Measurements from ENCODE around the gene GNB2. TPM values are rescaled to one million over a fixed set of nuclear protein-coding genes. Genes with fewer than 3 reads are reported as not detected.

Gene GNB2
- total and polyA plus RNA-seq, 2 of the 8 experiments (the other 6 are each of a cell fraction or from before 2014, with no cell fraction given), result 157 to 260 TPM

GRCh38 chr7:100667331-100668068, 6.0 kb upstream of the GNB2 start:
- FAIRE-seq (no peak), DNase-seq (ENCODE audit: low read depth in 1 of 2, low spot score in 2 of 2) (no peak)
- Histone ChIP-seq H3K79me1 (ENCODE audit: low read depth, low read length) (no peaks in the 10 kb centered on the region), H3K79me2 (ENCODE audit: control insufficient read depth in 1 of 2, insufficient read depth in 2 of 2, low read length in 2 of 2) (no peaks in the 10 kb centered on the region), H4K20me1 (replicated peaks in 1 of 2; ENCODE audit: control insufficient read depth in 1 of 2, insufficient read depth in 2 of 2, low read length in 2 of 2) (no peaks in the 10 kb centered on the region), H3K9ac (replicated peaks in 1 of 4; ENCODE audit: extremely low read depth in 1 of 4, low read depth in 3 of 4, low read length in 3 of 4) (no peak overlapping the region), H2BK20ac (ENCODE audit: low read length) (no peak overlapping the region), H2BK120ac (replicated peaks; ENCODE audit: low read depth, low read length) (no peak overlapping the region), H3K4ac (replicated peaks; ENCODE audit: insufficient read length, low read depth, low read length) (no peak overlapping the region), H4K91ac (replicated peaks; ENCODE audit: insufficient read length, low read length) (no peak overlapping the region), H3K4me3 (ENCODE audit: extremely low read depth in 1 of 4, insufficient read depth in 2 of 4, low read depth in 3 of 4, low read length in 4 of 4) (no peak overlapping the region), H3K14ac (ENCODE audit: insufficient read length) (no peak overlapping the region), H3K23me2 (ENCODE audit: low read depth, low read length) (no peaks in the 10 kb centered on the region), H3K4me2 (ENCODE audit: insufficient read depth in 1 of 2, low read depth in 2 of 2, low read length in 2 of 2) (no peak overlapping the region), H2BK12ac (ENCODE audit: low read depth, low read length) (no peak overlapping the region), H3K9me3 (ENCODE audit: insufficient read depth in 2 of 2, low read depth in 1 of 2, low read length in 1 of 2) (no peaks in the 10 kb centered on the region), H3K27ac (ENCODE audit: low read depth, low read length) (no peak overlapping the region), H4K5ac (ENCODE audit: insufficient read length, low read depth, low read length) (no peak overlapping the region), H2AK5ac (ENCODE audit: low read depth, low read length) (no peak overlapping the region), H2AFZ (ENCODE audit: low read length) (no peak overlapping the region), H2BK5ac (ENCODE audit: low read depth, low read length) (no peak overlapping the region), H3K27me3 (replicated peaks in 1 of 4; ENCODE audit: control insufficient read depth in 3 of 4, extremely low read depth in 1 of 4, insufficient read depth in 3 of 4, low read length in 3 of 4) (peaks cover 0 to 5% (median 4%) of the 10 kb centered on the region in 4 experiments; a peak in 4 of 7 replicates), H3K36me3 (ENCODE audit: control insufficient read depth in 2 of 4, insufficient read depth in 4 of 4, low read length in 3 of 4) (no peaks in the 10 kb centered on the region), H3K4me1 (replicated peaks in 1 of 4; ENCODE audit: control insufficient read depth in 3 of 4, insufficient read depth in 4 of 4, low read length in 3 of 4) (no peaks in the 10 kb centered on the region), H3K18ac (ENCODE audit: extremely low read depth, low read length) (no peak overlapping the region), H2BK15ac (ENCODE audit: low read length) (no peak overlapping the region), H3K56ac (replicated peaks; ENCODE audit: insufficient read length, low read depth, low read length) (no peak overlapping the region), H4K8ac (ENCODE audit: extremely low read depth, insufficient read depth, low read length) (no peak overlapping the region), H3K23ac (ENCODE audit: insufficient read length) (no peak overlapping the region)
- 86% methylated on average over 16 of the region's 16 CpGs; no CpG with 5 or more reads in 1 of the 2 experiments for WGBS, 2 experiments (ENCODE audit: extremely low coverage in 1 of 2, insufficient coverage in 1 of 2, insufficient read length in 1 of 2, insufficient replicate concordance in 2 of 2, low coverage in 1 of 2, low lambda C conversion rate in 2 of 2, missing lambda C conversion rate in 1 of 2)
- POLR2A ChIA-PET (ENCODE audit: partially characterized antibody), result interaction anchor here (0.6 to 1.4 kb wide), 4 partner anchors 12 to 81 kb away, joined by 3 to 4 read pairs (median 3); partner anchors contain the start of genes FBXO24 and LRCH4
- CTCF ChIA-PET (ENCODE audit: partially characterized antibody), result interaction anchor here (1.0 to 6.2 kb wide), 8 partner anchors 27 to 132 kb away, joined by 3 to 28 read pairs (median 4); partner anchors contain the start of genes POP7 and TFR2
- no peak for TF ChIP-seq BCL11A (IDR thresholded peaks at IDR 0.05; ENCODE audit: low read depth in 2 of 2, low read length in 2 of 2)
- TF ChIP-seq NRF1 (IDR thresholded peaks at IDR 0.05; ENCODE audit: low read depth, low read length), result no peak
- TF ChIP-seq ATF3 (IDR thresholded peaks at IDR 0.05; ENCODE audit: insufficient read depth, low read depth, low read length), result no peak
- TF ChIP-seq PHF8 (conservative IDR thresholded peaks at IDR 0.05; ENCODE audit: low read depth, low read length), result no peak
- TF ChIP-seq ZNF274 (IDR thresholded peaks at IDR 0.05; ENCODE audit: borderline replicate concordance, extremely low read depth, low read length), result no peak
- no peak for TF ChIP-seq CREB1 (IDR thresholded peaks at IDR 0.05)
- TF ChIP-seq TCF12 (IDR thresholded peaks at IDR 0.05; ENCODE audit: low read depth, low read length), result no peak
- TF ChIP-seq SP4 (IDR thresholded peaks at IDR 0.05; ENCODE audit: low read length), result no peak
- no peak for TF ChIP-seq BACH1 (IDR thresholded peaks at IDR 0.05; ENCODE audit: low read length)
- no peak for TF ChIP-seq KDM4A (IDR thresholded peaks at IDR 0.05; ENCODE audit: low read depth, low read length, severe bottlenecking)
- no peak for TF ChIP-seq SIX5 (IDR thresholded peaks at IDR 0.05; ENCODE audit: low read depth, low read length)
